NCI-H524 (cell line): ENCODE data around the gene GABBR2.

ENCODE experiments used
- DNase-seq, 2 experiments: peaks; one replicate each; lab custom pipeline; 2025; lab: John Stamatoyannopoulos, UW

The GABBR2 gene

DNA sequence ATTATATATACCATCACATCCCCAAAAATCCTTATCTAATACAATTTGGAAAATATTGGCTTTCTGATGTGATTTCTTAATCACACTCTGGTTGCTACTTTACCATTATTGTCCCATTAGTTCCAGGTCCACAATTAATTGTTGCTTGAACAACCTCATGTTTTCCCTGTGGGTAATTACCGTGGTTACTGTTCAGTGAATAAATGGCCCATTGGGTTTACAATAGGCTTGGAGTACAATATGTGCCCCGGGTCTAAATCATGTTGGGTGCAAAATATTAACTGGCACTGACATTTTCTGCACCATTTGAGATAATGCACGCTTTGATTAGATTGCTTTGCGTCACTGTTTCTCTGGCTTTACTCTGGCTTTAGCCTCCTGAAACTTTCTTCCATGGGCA, 163.7 kb downstream of the GABBR2 start:
- no peak for DNase-seq

- DNase-seq: no peak
Measured at GRCh38 chr9:98541684-98542230, 167.0 kb downstream of the GABBR2 start.

GRCh38 chr9:98540476-98540875, 168.3 kb downstream of the GABBR2 start:
- DNase-seq: no peak

- DNase-seq: no peak
Measured at GRCh38 chr9:98539954-98540353, 168.8 kb downstream of the GABBR2 start.

GRCh38 chr9:98538626-98539031, 170.1 kb downstream of the GABBR2 start:
- peak; percentile 98 for DNase-seq

DNA sequence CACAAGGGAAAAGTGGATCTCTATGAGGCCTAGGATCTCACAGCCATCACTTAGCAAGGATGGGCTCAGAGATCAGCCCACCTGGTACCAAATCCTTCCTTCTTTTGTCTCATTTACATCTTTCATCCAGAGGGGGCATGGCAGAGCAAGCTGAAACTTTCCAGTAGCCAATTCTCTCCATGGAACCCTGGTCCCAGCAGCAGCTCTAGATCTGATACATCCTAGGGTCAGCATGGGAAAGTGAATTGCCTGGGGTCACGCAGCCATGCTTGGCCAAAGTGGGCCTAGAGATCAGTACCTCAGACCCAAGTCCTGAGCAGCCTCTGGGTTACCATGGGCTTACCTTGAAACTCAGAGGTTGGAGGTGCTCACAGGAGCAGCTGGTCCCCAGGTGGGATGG, 170.5 kb downstream of the GABBR2 start:
- DNase-seq: peak in 1 of 2 experiments; percentile 47

- DNase-seq: peak in 1 of 2 experiments; percentile 57
Measured at GRCh38 chr9:98536542-98537173, 172.1 kb downstream of the GABBR2 start.

DNA sequence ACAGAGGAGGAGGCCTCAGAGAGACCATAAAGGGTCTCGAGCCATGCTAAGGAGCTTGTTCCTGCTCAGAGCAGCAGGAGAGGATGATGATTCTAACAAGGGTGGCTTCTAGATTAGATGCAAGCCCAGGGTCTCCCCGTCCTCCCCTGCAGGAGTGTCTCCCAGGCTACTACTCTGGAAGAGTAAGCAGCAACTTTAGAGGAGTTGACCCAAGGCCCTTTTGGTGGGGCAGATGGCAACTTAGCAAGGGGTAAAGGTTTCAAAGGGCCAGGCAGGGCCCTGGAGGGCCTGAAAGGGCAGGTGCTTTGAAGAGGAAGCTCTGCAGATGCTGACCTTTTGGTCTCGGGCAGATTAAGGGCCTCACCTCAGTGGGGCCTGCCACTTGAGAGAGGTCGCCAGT, 174.9 kb downstream of the GABBR2 start:
- no peak for DNase-seq

GRCh38 chr9:98533132-98533531, 175.6 kb downstream of the GABBR2 start:
- peak; percentile 10 to 60 for DNase-seq

GRCh38 chr9:98532574-98532973, 176.2 kb downstream of the GABBR2 start:
- DNase-seq: no peak

GRCh38 chr9:98532147-98532546, 176.6 kb downstream of the GABBR2 start:
- no peak for DNase-seq

GRCh38 chr9:98530806-98531386, 177.8 kb downstream of the GABBR2 start:
- DNase-seq: no peak

DNA sequence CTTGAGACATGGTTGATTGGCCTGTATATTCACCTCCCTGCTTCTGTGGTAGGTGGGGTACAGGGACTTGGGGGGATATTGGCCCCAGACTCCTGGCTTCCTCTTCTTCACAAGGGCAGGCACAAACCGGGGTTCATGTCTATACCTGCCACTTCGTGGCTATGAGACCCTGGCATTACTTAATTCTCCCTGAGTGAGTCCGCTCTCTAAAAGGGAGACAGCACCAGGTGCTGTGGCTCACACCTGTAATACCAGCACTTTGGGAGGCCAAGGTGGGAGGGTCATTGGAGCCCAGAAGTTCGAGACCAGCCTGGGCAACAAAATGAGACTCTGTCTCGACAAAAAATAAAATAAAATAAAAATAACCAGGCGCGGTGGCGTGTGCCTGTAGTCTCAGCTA, 178.5 kb downstream of the GABBR2 start:
- no peak for DNase-seq

- DNase-seq: no peak
Measured at GRCh38 chr9:98529841-98530240, 178.9 kb downstream of the GABBR2 start.

DNA sequence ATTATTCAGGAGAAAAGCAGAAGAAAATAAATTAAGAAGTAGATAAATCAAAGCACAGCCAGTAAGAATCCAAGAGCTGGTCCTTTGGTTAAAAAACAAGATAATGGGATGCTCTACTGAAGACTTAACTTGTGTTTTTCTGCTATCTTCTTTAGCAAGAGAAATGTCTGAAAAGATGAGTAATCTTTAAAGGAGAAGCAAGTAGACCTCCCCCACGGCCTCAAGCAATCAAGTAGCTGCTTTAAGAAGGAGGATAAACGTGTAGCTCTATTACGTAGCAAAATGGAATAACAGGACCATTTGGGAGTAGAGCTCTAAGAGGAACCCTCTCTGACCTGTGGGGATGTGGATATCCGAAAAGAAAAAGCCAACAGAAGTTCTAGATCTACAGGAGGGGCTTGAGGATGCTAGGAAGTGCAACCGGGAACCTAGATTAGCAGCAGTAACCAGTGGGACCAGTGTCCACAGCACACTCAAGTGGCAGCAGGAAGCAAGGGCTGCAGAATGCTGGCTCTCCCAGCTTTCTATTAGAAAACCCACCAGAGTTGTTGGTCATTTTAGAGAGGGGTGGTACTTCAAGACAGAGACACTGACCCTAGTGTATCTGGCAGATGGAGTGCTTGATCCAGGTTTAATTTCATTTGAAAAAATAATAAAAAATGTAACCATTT, 185.4 kb downstream of the GABBR2 start:
- peak in 1 of 2 experiments; percentile 38 for DNase-seq

DNA sequence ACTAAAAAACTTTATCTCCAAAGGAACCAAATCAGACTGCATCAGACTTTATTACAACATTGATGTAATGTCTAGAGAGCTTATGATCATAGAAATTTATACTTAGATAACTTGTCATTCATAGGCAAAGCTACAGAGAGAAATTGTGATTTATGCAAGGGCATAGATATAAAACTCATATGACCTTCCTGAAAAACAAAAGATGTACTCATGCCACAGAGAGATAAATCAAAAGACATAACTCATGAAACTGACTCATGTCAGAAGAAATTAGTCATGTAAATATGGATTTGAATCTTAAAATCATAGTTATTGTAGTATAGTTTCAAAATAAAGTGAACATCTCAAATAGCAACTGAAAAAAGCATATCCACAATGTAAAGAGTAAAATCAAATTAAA, 186.2 kb downstream of the GABBR2 start:
- no peak for DNase-seq

GRCh38 chr9:98521141-98521540, 187.6 kb downstream of the GABBR2 start:
- peak in 1 of 2 experiments; percentile 20 for DNase-seq

DNA sequence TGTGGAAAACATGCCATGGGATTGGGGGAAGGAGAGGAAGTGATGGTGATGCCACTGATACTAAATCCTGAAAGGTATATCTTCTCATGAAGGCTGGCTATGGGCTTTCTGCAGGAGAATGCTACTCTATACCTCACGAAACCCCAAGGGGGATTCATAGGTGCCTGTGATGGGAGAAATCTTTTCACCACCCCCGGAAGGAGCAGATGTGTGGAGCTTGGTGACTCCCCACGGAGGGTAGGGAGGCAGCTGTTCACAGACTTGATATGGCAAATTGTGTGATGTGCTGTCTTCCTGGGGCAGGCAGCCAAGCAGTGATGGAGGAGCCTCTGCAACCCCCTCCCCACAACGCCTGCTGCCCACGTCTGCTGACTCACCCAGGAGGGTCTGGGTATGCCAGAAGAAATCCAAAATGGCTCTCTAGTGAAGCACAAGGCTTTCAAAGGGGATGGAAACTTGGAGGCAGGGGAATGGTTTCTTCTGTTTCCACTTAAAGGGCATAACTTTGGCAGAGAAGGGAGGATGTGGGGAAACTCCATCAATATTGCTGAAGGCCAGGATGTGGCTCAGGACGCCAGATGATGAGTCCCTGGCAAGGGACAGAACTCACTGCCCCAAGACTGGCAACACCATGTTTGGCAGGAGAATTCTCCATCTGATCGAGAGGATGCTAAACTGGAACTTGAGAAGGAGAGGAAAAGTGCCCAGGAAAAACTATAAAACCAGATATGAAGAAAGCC, 188.3 kb downstream of the GABBR2 start:
- DNase-seq: peak; percentile 88 to 98

DNA sequence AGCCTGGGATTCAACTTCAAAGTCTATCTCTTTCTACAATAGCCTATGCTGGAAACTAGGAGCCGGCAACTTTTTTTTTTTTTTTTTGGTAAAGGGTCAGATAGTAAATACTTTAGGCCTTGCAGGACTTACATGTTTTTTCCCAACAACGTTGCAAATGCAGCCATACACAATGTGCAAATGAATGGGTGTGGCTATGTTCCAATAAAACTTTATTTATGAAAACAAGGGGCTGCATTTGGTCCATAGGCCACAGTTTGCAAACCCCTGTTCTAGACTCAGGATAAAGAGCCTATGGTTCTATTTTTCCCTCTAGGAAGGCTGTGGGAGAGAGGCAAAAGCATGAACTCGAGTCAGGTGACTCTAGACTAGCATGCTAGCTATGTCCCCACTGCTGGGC, 189.1 kb downstream of the GABBR2 start:
- DNase-seq: no peak

- DNase-seq: peak in 1 of 2 experiments; percentile 68
Measured at GRCh38 chr9:98518556-98518955, 190.2 kb downstream of the GABBR2 start.

- peak; percentile 72 to 75 for DNase-seq
Measured at GRCh38 chr9:98517761-98518160, 191.0 kb downstream of the GABBR2 start.

- no peak for DNase-seq
Measured at GRCh38 chr9:98516897-98517503, 191.7 kb downstream of the GABBR2 start.
